ENCODE data around the gene TNFRSF14. TPM values are rescaled to one million over a fixed set of nuclear protein-coding genes. Genes with fewer than 3 reads are reported as not detected.

Gene TNFRSF14
- polyA plus RNA-seq, 1 experiment, result 19.3 TPM

DNA sequence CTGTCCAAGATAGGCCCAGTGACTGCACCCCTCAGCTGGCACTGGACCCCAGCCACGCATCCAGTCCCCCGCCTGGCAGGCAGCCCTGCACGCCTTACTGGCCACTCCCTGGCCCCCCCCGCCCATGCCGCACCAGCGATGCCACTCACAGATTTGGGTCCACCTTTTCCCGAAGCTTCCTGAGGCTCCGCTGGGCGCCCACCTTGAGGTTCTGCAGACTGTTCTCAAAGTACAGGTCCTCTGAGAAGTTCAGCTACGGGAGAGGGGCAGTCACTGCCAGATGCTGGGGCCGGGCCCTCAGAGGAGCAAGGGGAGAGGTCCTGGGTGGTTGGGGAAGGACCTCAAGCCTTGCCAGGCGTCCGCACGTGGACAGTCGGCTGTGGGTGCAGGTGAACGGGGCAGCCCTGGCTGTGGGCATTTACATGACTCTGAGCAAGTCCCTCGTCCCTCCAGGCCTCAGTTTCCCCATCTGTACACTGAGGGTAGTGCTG is 38.5 kb downstream of the TNFRSF14 start:
- no peak for DNase-seq (ENCODE audit: low read depth)
- CTCF ChIA-PET, result no interaction called here

DNA sequence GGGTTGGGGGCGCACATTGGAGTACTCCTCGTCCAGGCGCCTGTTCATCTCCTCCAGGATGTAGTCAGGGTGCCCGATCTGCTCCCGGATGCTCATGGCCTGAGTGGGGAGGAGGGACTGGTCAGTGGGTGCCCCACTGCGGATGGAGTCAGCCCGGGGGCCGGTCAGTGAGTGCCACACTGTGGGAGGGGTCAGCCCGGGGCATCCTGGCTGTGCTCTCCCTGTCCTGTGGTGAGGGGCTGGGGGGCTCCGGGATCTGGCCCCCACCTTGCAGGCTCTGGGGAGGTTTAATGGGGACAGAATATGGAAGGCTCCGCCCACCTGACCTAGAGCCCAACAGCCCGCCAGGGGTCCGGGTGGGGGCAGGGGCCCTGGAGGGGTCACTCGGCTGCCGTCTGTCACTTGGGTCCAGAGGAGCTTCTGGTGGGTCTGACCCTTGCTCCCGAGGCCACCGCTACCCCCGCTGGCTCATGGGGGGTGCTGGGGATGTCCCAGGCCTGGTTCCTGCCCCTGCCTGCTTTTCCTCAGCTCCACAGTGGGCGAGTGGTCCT is 39.2 kb downstream of the TNFRSF14 start:
- DNase-seq (ENCODE audit: low read depth), result no peak
- TF ChIP-seq, protein P1, sequence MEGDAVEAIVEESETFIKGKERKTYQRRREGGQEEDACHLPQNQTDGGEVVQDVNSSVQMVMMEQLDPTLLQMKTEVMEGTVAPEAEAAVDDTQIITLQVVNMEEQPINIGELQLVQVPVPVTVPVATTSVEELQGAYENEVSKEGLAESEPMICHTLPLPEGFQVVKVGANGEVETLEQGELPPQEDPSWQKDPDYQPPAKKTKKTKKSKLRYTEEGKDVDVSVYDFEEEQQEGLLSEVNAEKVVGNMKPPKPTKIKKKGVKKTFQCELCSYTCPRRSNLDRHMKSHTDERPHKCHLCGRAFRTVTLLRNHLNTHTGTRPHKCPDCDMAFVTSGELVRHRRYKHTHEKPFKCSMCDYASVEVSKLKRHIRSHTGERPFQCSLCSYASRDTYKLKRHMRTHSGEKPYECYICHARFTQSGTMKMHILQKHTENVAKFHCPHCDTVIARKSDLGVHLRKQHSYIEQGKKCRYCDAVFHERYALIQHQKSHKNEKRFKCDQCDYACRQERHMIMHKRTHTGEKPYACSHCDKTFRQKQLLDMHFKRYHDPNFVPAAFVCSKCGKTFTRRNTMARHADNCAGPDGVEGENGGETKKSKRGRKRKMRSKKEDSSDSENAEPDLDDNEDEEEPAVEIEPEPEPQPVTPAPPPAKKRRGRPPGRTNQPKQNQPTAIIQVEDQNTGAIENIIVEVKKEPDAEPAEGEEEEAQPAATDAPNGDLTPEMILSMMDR (IDR thresholded peaks at IDR 0.05; ENCODE audit: insufficient read depth, low read depth, low read length), result no peak
- ChIA-PET POLR2A (no interaction called here), CTCF (no interaction called here)
- Histone ChIP-seq H3K4me3 (ENCODE audit: low read depth, low read length) (no peak overlapping the region), H3K27me3 (ENCODE audit: control insufficient read depth, insufficient read depth, low read length) (no peaks in the 10 kb centered on the region), H3K36me3 (ENCODE audit: control insufficient read depth, insufficient read depth, low read length) (no peaks in the 10 kb centered on the region)

More for the DNA sequence above, 38.5 kb downstream of the TNFRSF14 start:
- TF ChIP-seq, protein P1 (IDR thresholded peaks at IDR 0.05; ENCODE audit: insufficient read depth, low read depth, low read length), result no peak
- Histone ChIP-seq H3K27me3 (ENCODE audit: control insufficient read depth, insufficient read depth, low read length) (no peaks in the 10 kb centered on the region), H3K36me3 (ENCODE audit: control insufficient read depth, insufficient read depth, low read length) (no peaks in the 10 kb centered on the region), H3K4me3 (ENCODE audit: low read depth, low read length) (no peak overlapping the region)
- POLR2A ChIA-PET, result no interaction called here

DNA sequence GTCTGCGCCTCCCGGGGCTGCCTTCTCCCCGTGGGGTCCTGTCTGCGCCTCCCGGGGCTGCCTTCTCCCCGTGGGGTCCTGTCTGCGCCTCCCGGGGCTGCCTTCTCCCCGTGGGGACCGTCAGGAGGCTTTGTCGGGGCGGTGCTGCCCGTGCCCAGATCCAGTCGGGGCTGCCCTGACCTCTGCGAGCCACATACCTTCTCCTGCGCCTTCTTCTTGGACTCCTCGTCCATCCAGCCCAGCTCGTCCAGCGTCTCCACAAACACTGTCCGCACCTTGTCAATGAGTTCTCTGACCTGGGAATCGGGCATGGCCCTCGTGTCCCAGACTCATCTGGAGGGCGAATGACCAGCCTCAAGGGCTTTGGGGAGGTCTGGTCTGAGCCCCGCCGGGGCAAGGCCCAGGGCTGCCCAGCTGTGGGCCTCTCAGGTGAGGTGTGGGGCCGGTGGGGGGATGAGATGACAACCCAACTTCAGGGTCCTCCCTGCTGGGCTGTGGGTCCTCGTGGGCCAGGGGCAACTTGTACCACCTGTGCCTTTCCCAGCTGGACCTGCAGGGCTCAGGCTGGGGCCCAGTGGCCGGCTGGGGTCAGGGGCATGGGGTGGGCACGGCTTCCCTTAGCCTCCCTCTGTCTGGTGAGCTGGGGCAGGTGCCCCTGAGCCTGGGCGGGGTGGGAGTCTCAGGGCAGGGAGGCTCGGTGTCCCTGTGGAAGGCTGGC is 39.8 kb downstream of the TNFRSF14 start:
- CTCF ChIA-PET, result no interaction called here

DNA sequence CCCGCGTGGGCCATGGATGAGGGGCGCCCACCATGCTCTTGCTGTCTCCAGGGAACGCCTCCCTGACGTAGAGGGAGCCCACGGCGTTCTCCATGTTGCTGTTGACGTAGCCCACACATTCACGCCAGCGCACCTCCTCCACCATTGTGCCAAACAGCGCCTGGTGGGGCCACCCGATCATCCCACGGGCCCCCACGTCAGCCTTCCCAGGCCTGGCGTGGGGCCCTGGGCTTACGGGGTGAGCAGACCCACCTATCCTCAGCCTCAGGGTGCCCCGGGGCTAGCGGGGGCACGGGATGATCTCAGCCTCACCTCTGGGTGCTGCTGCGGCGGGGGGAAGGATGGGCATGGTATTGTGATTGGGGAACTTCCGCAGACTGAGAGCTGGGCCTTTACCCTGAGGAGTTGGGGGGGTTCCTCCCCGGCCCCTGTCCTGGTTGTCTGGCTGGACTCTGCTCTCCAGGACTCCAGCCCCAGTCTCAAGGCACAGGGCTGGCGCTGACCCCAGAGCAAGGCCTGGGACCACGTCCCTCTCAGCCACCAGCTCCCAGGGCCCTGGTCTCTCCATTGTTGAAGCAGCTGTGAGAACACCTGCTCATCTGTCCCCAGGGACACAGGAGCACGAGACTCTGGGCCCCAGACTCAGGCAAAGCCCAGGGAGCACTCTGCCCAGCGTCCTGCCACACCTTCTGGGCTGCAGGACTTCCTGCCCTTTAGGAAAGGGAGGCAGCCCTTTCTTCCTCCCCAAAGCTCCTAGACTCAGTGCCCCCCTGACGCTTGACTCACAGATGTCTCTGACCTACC is 40.6 kb downstream of the TNFRSF14 start:
- Histone ChIP-seq H3K36me3 (ENCODE audit: control insufficient read depth, insufficient read depth, low read length) (no peaks in the 10 kb centered on the region), H3K4me3 (ENCODE audit: low read depth, low read length) (no peak overlapping the region), H3K27me3 (ENCODE audit: control insufficient read depth, insufficient read depth, low read length) (no peaks in the 10 kb centered on the region)
- POLR2A ChIA-PET, result no interaction called here
- CTCF ChIA-PET, result no interaction called here
- DNase-seq (ENCODE audit: low read depth), result no peak
- TF ChIP-seq, protein P1 (IDR thresholded peaks at IDR 0.05; ENCODE audit: insufficient read depth, low read depth, low read length), result no peak

More for the DNA sequence above, 39.8 kb downstream of the TNFRSF14 start:
- Histone ChIP-seq H3K4me3 (ENCODE audit: low read depth, low read length) (no peak overlapping the region), H3K27me3 (ENCODE audit: control insufficient read depth, insufficient read depth, low read length) (no peaks in the 10 kb centered on the region), H3K36me3 (ENCODE audit: control insufficient read depth, insufficient read depth, low read length) (no peaks in the 10 kb centered on the region)
- no peak for DNase-seq (ENCODE audit: low read depth)
- TF ChIP-seq, protein P1 (IDR thresholded peaks at IDR 0.05; ENCODE audit: insufficient read depth, low read depth, low read length), result no peak
- POLR2A ChIA-PET, result no interaction called here
